ENCODE results near the gene RXFP1. TPM values are rescaled to one million over a fixed set of nuclear protein-coding genes. Genes with fewer than 3 reads are reported as not detected.

RXFP1 gene
- not detected in 2 replicates for total RNA-seq

DNA sequence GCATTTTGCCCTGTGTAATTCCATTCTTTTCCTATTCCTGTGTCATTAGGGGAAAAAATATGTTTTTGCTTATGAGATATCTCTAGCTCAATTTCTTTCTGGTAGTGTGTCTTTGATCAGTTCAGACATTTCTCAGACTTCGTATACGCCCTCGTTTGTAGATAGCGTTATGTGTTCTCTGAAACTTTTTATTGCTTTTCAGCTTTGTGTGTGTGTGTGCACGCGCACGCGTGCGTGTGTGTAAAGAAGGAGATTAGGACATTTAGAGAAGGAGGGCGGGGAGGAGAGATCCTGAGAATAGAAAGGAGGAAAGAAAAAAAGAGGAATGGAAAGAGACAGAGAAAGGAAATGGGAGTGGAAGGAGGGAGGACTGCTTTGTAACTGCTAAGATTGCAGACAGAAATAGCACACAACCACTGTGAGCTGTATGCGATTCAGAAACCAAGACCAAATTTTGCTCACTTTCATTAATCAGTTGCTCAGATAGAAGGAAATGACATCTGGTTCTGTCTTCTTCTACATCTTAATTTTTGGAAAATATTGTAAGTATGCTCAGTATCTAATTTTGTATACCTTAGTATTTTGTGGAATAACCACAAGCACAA is at the start of gene RXFP1:
Gene RXFP1 (plus strand): TSS at position 399 of the 605 bp plus-strand sequence. CDS start 95 bp downstream, at position 494.
- no peaks in the 10 kb centered on the region for H3K9me3 Mint-ChIP-seq
- H3K27me3 Mint-ChIP-seq (ENCODE audit: insufficient read depth) = peaks cover 13% of the 10 kb centered on the region
- H3K36me3 Mint-ChIP-seq (ENCODE audit: low read depth) = no peaks in the 10 kb centered on the region
- intact Hi-C loops (cut with micrococcal nuclease) = no loop called here
- H3K4me1 Mint-ChIP-seq (ENCODE audit: low read depth) = no peaks in the 10 kb centered on the region
- no peak within 1 kb of the TSS for H3K27ac Mint-ChIP-seq
- no peak within 1 kb of the TSS for H3K4me3 Mint-ChIP-seq
- DNase-seq (ENCODE audit: low spot score) = no peak

DNA sequence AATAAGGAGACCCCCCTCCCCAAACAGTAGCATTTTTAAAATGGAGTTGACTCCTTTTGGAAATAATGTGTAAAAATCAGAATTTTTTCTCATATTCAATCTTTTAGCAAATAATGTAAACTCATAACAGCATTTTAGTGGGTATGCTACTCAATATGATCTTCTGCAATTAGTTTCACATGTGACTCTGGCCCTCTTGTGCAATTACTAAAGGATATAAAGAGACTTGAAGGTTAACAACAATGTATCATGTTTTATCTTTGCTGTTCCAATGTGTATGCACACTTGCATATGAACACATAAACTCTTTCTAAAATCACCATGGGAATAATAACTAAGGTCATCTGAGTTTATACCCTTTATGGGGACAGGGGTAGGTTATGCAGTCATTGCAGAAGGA is 39.9 kb upstream of the RXFP1 start:
- H3K36me3 Mint-ChIP-seq (ENCODE audit: low read depth) = no peaks in the 10 kb centered on the region
- no peaks in the 10 kb centered on the region for H3K27me3 Mint-ChIP-seq (ENCODE audit: insufficient read depth)
- no peaks in the 10 kb centered on the region for H3K4me1 Mint-ChIP-seq (ENCODE audit: low read depth)
- intact Hi-C loops (cut with micrococcal nuclease) = no loop called here
- no peak overlapping the region for H3K4me3 Mint-ChIP-seq
- no peaks in the 10 kb centered on the region for H3K9me3 Mint-ChIP-seq
- no peak for DNase-seq (ENCODE audit: low spot score)
- H3K27ac Mint-ChIP-seq = no peak overlapping the region

DNA sequence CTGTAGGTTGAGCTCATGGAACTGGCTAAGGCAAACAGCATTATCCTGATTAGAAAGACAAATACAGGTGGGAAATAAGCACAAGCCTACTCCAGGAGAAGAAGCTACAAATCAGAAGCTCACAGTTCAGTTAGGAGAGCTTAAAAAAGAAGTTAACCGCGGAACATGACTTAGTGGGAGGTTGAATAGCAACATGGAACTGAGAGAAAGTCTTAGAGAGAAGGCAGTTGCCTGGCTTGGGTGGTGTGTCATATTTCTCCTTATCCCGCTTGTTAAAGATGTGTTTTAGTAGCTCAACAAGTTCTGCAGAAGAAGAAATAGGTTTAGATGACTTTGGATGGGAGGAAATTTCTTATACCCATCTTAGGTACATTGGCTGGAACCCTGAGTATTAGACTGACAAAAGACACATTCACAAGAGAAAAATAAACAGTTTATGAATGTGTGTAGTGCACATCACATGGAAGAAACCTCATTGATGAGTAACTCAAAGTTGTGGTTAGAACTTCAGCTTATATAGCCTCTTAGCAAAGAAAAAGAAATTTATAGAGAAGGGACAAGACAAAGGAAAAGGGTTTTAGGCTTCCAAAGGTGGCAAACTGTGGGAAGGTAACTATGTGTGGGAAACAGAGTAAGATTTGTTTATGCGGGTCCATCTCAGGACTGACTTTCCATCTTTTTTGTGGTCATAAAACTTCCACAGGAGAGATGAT is 37.4 kb upstream of the RXFP1 start:
- no peak overlapping the region for H3K27ac Mint-ChIP-seq
- DNase-seq (ENCODE audit: low spot score) = no peak
- no peaks in the 10 kb centered on the region for H3K9me3 Mint-ChIP-seq
- no peak overlapping the region for H3K4me3 Mint-ChIP-seq
- intact Hi-C loops (cut with micrococcal nuclease) = no loop called here
- no peaks in the 10 kb centered on the region for H3K27me3 Mint-ChIP-seq (ENCODE audit: insufficient read depth)
- H3K4me1 Mint-ChIP-seq (ENCODE audit: low read depth) = no peaks in the 10 kb centered on the region
- H3K36me3 Mint-ChIP-seq (ENCODE audit: low read depth) = no peaks in the 10 kb centered on the region

DNA sequence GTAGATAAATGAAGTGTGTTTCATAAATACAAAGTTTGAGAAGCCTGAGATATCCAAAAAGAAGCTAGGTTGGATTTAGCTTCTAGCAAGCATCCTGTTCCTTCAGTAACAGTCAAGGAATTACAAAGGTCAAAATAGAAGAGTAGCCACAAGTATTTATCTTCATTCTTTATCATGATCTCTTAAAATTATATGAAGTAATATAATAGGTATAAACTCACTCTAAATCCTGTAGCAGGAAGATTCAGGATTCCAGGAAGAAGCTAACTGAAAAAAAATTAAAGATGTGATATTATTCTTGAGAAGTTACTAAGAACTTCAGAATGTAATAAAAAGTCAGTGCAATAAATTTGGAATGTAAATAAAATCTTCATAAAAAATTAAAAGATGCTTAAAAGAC is 31.1 kb upstream of the RXFP1 start:
- H3K4me3 Mint-ChIP-seq = no peak overlapping the region
- no peak for DNase-seq (ENCODE audit: low spot score)
- H3K4me1 Mint-ChIP-seq (ENCODE audit: low read depth) = no peaks in the 10 kb centered on the region
- no peaks in the 10 kb centered on the region for H3K36me3 Mint-ChIP-seq (ENCODE audit: low read depth)
- H3K27me3 Mint-ChIP-seq (ENCODE audit: insufficient read depth) = peaks cover 3% of the 10 kb centered on the region
- no peaks in the 10 kb centered on the region for H3K9me3 Mint-ChIP-seq
- intact Hi-C loops (cut with micrococcal nuclease) = no loop called here
- H3K27ac Mint-ChIP-seq = no peak overlapping the region

DNA sequence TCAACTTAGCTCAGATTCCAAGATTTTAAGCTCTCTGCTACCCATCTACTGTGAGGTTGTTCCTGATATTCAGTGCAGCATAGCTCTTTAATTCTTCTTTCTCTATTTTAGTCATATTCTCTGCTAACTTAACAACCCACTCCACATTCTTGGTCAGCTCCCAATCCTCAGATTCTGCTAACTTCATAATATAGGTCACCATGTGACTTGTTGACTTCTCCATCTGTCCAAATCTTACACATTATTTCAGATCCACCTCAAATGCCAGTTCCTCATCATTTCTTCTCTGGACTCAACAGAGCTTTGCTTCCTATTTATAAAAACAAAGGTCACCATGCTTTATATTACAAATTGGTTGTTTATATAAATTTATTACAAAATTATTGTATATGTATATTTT is 29.3 kb upstream of the RXFP1 start:
- Mint-ChIP-seq H3K4me3 (no peak overlapping the region), H3K9me3 (no peaks in the 10 kb centered on the region), H3K4me1 (ENCODE audit: low read depth) (no peaks in the 10 kb centered on the region), H3K27me3 (ENCODE audit: insufficient read depth) (peaks cover 3% of the 10 kb centered on the region), H3K36me3 (ENCODE audit: low read depth) (no peaks in the 10 kb centered on the region), H3K27ac (no peak overlapping the region)
- intact Hi-C loops (cut with micrococcal nuclease) = no loop called here
- no peak for DNase-seq (ENCODE audit: low spot score)

DNA sequence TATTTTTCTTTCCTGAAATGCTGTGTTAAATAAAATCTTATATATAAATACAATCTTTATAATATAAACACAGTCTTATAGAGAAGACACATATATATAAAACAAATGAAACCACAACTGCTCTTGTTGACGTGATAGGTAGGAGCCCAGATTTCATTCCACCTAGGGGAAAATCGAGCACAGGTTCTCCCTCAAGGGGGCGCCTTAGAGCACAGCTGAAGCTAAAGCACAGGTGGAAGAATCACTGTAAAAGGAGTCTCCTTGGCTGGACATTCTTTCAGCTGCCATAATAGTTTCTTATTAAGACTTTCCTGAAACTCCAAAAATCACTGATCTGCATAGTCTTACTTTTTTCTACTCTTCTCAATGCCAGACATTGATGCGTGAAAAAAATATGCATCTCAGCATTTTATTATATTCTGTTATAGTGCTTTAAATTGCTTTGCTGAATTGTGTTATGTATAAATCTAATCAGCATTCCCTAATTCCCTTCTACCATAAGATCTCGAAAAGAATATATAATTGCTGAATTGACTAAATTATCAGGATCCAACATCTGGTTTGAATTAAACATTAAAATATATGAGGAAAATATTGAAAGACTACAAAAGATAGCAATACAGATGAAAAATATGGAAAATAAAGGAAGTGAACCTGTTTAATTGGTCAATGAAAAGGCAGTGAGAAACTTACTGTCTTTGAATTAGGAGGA is 25.5 kb upstream of the RXFP1 start:
- Mint-ChIP-seq H3K4me1 (ENCODE audit: low read depth) (no peaks in the 10 kb centered on the region), H3K4me3 (no peak overlapping the region), H3K36me3 (ENCODE audit: low read depth) (no peaks in the 10 kb centered on the region), H3K9me3 (no peaks in the 10 kb centered on the region), H3K27ac (no peak overlapping the region), H3K27me3 (ENCODE audit: insufficient read depth) (peaks cover 3% of the 10 kb centered on the region)
- DNase-seq (ENCODE audit: low spot score) = no peak
- intact Hi-C loops (cut with micrococcal nuclease) = no loop called here

DNA sequence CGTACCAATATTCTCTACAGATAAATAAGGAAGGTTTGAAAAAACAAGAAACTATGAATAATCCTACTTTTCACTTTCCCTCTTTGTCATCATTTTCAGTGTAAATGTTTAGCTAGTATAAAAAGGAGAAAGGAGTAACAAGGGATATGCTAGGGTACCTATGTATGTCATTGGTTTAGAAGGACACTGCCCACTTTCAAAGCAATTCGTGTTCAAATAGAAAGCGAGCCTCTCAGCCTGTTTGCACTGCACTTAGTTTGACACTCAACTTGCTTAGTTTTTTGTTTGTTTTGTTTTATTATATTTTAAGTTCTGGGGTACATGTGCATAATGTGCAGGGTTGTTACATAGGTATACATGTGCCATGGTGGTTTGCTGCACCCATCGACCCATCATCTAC is 21.6 kb upstream of the RXFP1 start:
- Mint-ChIP-seq H3K4me1 (ENCODE audit: low read depth) (no peaks in the 10 kb centered on the region), H3K4me3 (no peak overlapping the region), H3K36me3 (ENCODE audit: low read depth) (no peaks in the 10 kb centered on the region), H3K9me3 (no peaks in the 10 kb centered on the region), H3K27ac (no peak overlapping the region), H3K27me3 (ENCODE audit: insufficient read depth) (no peaks in the 10 kb centered on the region)
- intact Hi-C loops (cut with micrococcal nuclease) = no loop called here
- DNase-seq (ENCODE audit: low spot score) = no peak

DNA sequence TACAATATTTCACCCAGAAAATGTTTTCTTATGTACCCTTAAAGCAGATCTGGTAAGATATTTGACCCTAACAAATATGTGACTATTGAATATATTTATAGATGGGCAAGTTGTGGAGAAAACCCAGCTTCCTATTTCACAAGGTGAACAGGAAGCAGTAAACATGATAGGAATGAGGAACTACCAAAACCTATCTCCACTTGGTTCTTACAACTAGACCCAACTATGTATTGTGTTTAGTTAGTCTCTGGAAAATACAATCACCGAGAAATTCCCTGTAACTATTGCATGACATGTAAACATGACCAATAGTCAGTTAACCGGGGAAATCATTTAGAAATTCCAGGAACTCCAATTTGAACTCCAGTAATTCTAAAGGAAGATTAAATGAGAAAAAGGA is 8.4 kb upstream of the RXFP1 start:
- no peak for DNase-seq (ENCODE audit: low spot score)
- H3K4me3 Mint-ChIP-seq = no peak overlapping the region
- H3K27ac Mint-ChIP-seq = no peak overlapping the region
- intact Hi-C loops (cut with micrococcal nuclease) = no loop called here
- H3K9me3 Mint-ChIP-seq = no peaks in the 10 kb centered on the region
- H3K36me3 Mint-ChIP-seq (ENCODE audit: low read depth) = no peaks in the 10 kb centered on the region
- H3K4me1 Mint-ChIP-seq (ENCODE audit: low read depth) = no peaks in the 10 kb centered on the region
- peaks cover 2% of the 10 kb centered on the region for H3K27me3 Mint-ChIP-seq (ENCODE audit: insufficient read depth)

DNA sequence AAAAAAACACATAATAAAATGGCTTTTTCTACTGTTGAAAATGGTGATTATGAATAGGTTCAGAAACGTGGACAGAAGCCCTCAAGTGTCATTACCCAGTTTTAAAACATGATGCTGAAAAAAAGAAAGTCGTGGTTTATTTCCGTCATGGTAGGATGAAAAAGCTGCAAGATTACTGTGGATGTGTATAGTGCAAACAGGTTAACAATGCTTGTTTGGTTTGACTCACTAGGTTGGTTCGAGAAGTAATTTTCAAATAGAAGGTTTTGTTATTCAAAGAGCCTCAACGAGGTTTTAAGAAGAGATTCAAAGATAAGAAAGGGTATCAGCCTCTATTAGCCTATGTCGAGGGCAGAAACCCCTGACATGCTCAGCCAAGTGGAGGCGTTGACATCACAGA is 2.5 kb upstream of the RXFP1 start:
- no peaks in the 10 kb centered on the region for H3K9me3 Mint-ChIP-seq
- H3K27ac Mint-ChIP-seq = no peak overlapping the region
- H3K27me3 Mint-ChIP-seq (ENCODE audit: insufficient read depth) = peaks cover 11% of the 10 kb centered on the region
- H3K4me1 Mint-ChIP-seq (ENCODE audit: low read depth) = no peaks in the 10 kb centered on the region
- intact Hi-C loops (cut with micrococcal nuclease) = no loop called here
- no peaks in the 10 kb centered on the region for H3K36me3 Mint-ChIP-seq (ENCODE audit: low read depth)
- DNase-seq (ENCODE audit: low spot score) = no peak
- H3K4me3 Mint-ChIP-seq = no peak overlapping the region

DNA sequence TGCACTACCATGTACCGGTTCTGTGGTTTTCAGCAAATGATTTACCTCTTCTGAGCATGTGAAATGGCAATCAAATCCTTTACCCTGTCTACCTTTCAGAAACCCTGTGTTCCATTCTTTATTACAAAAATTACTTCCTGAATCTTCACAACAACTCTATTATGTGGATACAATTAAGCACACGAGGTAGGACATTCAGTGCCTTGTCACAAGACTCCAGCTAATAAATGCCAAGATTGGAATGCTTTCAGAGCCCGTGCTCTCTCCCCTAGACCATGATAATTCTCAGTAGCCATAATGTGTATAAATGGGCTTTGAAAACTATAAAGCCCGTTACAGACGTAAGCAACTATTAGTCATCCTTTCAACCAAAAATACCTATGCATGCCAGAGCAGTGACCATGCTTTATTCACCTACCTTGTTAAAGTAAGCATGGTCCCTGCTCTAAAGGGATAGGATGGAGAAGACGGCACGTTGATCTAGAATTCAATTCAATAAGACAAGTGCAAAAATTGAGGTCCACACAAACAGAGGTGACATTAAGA is 2.4 kb downstream of the RXFP1 start:
- peaks cover 13% of the 10 kb centered on the region for H3K27me3 Mint-ChIP-seq (ENCODE audit: insufficient read depth)
- H3K4me1 Mint-ChIP-seq (ENCODE audit: low read depth) = no peaks in the 10 kb centered on the region
- H3K4me3 Mint-ChIP-seq = no peak overlapping the region
- intact Hi-C loops (cut with micrococcal nuclease) = no loop called here
- no peaks in the 10 kb centered on the region for H3K9me3 Mint-ChIP-seq
- no peaks in the 10 kb centered on the region for H3K36me3 Mint-ChIP-seq (ENCODE audit: low read depth)
- H3K27ac Mint-ChIP-seq = no peak overlapping the region
- no peak for DNase-seq (ENCODE audit: low spot score)

DNA sequence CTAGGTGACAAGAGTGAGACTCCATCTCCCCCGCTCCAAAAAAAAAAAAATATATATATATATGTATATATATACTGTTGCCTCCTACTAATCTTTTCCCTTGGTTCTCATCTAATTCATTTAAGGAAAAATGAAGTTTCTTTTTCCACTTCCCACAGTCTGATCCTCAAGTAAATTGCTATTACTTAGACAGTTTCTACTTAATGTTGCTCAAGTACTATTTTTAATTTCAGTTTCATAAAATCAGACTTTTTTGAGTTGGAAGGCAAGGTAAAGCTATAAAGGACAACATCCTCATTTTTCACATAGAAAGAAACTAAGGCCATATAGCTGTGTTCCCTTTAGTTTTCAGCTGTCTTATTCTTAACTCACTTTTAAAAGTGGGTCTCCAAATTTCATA is 5.8 kb downstream of the RXFP1 start:
- intact Hi-C loops (cut with micrococcal nuclease) = no loop called here

DNA sequence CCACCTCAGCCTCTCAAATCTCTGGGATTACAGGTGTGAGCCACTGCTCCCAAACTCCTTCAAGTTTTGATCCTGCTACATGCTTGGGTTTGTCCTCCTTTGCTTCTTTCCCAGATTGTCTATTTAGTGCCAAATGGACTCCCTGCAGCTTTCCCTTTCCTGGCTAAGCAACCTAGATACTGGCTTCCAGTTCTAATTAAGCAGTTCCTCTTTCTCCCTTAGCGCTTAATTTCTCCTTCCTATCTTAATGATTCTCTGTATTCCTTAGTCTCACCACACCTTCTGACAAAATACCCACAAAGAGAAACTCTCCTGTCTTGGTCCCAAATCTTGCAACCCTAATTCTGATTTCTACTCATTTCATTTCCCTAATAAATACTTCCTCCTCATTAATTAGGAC is 7.8 kb downstream of the RXFP1 start:
- no peak for DNase-seq (ENCODE audit: low spot score)
- H3K4me3 Mint-ChIP-seq = no peak overlapping the region
- no peaks in the 10 kb centered on the region for H3K9me3 Mint-ChIP-seq
- no peak overlapping the region for H3K27ac Mint-ChIP-seq
- intact Hi-C loops (cut with micrococcal nuclease) = no loop called here
- no peaks in the 10 kb centered on the region for H3K4me1 Mint-ChIP-seq (ENCODE audit: low read depth)
- no peaks in the 10 kb centered on the region for H3K36me3 Mint-ChIP-seq (ENCODE audit: low read depth)
- H3K27me3 Mint-ChIP-seq (ENCODE audit: insufficient read depth) = peaks cover 6% of the 10 kb centered on the region

More for the DNA sequence above, 5.8 kb downstream of the RXFP1 start:
- Mint-ChIP-seq H3K4me1 (ENCODE audit: low read depth) (no peaks in the 10 kb centered on the region), H3K27me3 (ENCODE audit: insufficient read depth) (peaks cover 13% of the 10 kb centered on the region), H3K9me3 (no peaks in the 10 kb centered on the region), H3K36me3 (ENCODE audit: low read depth) (no peaks in the 10 kb centered on the region), H3K27ac (no peak overlapping the region), H3K4me3 (no peak overlapping the region)
- no peak for DNase-seq (ENCODE audit: low spot score)

DNA sequence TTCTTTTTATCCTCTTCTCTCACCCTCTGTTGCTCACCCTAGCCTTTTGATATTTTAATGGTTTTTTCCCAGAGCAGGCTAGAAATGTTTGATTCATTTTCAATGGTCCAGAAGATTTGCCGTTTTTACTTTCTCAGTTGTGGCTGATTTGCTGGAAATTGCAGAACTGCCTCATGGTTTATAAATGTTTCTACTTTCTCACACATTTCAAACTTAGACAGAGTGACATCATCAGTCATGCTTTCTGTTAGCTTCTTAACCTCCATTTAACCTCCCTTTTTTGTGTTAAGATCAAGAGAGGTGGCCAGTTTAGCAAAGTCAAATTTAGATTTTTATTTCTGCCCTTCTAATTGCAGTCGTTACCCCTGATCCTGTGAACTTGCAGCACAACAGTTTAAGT is 8.7 kb downstream of the RXFP1 start:
- peaks cover 5% of the 10 kb centered on the region for H3K4me1 Mint-ChIP-seq (ENCODE audit: low read depth)
- peaks cover 5% of the 10 kb centered on the region for H3K9me3 Mint-ChIP-seq
- peaks cover 6% of the 10 kb centered on the region for H3K27me3 Mint-ChIP-seq (ENCODE audit: insufficient read depth)
- no peak overlapping the region for H3K27ac Mint-ChIP-seq
- intact Hi-C loops (cut with micrococcal nuclease) = no loop called here
- H3K36me3 Mint-ChIP-seq (ENCODE audit: low read depth) = no peaks in the 10 kb centered on the region
- DNase-seq (ENCODE audit: low spot score) = no peak
- no peak overlapping the region for H3K4me3 Mint-ChIP-seq
